ENCODE data around the gene OCLN.
"Not testable (repeated sequence)": the region's sequence is repeated elsewhere in the genome, so short reads cannot be mapped to it uniquely, and the experiment has no call there.

The OCLN gene

DNA sequence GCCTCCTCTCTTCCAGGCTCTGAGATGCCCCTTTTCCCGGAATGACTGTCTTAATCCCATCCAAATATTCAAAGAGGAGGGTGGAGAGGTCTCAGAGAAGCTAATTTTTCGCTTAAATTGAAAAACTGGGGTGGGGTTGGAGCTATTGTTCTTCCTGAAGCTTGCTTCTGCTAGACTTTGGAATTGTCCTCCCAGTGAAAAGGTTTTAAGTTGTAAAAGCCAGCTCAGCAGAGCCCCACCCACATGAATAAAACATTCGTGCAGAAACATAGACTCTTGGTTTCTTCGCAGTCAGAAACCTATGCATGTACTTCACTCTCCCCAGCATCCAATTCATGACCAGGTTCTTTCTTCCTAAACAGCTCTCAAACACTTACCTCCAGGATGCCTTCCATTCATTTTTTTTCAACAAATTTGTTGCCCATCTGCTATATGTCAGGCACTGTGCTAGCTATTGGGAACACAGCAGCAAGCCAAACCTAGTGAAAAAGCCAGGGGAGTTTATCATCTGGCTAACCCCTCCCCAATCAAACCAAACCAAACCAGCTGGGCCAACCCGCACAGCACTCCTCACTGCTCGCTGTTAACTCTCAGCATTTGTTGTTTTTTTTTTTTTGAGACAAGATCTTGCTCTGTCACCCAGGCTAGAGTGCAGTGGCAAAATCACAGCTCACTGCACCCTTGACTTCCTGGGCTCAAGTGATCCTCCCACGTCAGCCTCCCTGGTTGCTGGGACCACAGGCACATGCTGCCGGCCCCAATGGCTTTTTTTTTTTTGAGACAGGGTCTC, 37.9 kb upstream of the OCLN start:
- no peak for DNase-seq (ENCODE audit: low read depth)
- H3K4me3 ChIP-seq (ENCODE audit: low read length), result no peak overlapping the region
- TF ChIP-seq, protein P1, sequence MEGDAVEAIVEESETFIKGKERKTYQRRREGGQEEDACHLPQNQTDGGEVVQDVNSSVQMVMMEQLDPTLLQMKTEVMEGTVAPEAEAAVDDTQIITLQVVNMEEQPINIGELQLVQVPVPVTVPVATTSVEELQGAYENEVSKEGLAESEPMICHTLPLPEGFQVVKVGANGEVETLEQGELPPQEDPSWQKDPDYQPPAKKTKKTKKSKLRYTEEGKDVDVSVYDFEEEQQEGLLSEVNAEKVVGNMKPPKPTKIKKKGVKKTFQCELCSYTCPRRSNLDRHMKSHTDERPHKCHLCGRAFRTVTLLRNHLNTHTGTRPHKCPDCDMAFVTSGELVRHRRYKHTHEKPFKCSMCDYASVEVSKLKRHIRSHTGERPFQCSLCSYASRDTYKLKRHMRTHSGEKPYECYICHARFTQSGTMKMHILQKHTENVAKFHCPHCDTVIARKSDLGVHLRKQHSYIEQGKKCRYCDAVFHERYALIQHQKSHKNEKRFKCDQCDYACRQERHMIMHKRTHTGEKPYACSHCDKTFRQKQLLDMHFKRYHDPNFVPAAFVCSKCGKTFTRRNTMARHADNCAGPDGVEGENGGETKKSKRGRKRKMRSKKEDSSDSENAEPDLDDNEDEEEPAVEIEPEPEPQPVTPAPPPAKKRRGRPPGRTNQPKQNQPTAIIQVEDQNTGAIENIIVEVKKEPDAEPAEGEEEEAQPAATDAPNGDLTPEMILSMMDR (IDR thresholded peaks at IDR 0.05; ENCODE audit: insufficient read depth, low read depth, low read length, missing control alignments), result no peak

DNA sequence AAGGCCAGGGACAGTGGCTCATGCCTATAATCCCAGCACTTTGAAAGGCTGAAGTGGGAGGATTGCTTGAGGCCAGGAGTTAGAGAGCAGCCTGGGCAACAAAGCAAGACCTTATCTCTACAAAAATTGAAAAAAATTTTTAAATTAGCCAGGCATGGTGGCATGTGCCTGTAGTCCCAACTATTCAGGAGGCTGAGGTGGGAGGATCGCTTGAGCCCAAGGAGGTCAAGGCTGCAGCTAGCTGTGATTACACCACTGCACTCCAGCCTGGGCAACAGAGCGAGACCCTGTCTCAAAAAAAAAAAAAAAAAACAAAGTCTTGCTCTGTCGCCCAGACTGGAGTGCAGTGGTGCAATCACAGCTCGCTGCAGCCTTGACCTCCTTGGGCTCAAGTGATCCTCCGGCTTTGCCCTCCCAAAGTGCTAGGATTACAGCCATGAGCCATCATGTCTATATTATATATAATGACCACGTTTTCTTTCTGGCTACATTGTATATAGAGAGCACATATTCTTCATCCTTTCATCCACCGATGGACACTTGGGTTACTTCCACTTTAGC, 37.1 kb upstream of the OCLN start:
- H3K4me3 ChIP-seq (ENCODE audit: low read length); DNase-seq (ENCODE audit: low read depth): not testable (repeated sequence)

DNA sequence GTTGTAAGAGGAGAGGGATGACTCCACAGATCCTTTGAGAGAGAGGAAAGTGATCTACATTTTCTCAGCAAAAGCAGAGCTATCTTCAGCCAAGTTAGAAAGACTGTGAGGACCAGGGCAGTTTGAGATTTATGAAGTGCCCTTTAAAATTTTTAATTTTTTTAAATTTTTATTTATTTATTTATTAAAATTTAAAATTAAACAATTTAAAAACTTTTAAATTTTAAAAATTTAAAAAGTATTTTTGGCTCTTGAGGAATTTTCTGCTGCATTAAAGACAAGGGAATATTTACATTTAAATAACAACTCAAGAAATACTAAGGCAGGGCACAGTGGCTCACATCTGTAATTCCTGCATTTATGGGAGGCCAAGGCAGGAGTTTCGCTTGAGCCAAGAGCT, 30.4 kb upstream of the OCLN start:
- no peak for DNase-seq (ENCODE audit: low read depth)
- H3K4me3 ChIP-seq (ENCODE audit: low read length), result no peak overlapping the region
- TF ChIP-seq, protein P1 (IDR thresholded peaks at IDR 0.05; ENCODE audit: insufficient read depth, low read depth, low read length, missing control alignments), result no peak

DNA sequence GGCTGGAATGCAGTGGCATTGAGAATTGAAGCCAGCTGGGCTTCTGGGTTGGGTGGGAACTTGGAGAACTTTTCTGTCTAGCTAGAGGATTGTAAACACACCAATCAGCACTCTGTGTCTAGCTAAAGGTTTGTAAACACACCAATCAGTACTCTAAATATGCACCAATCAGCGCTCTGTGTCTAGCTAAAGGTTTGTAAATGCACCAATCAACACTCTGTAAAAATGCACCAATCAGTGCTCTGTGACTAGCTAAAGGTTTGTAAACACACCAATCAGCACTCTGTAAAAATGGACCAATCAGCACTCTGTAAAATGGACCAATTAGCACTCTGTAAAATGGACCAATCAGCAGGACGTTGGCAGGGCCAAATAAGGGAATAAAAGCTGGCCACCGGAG, 26.2 kb upstream of the OCLN start:
- H3K4me3 ChIP-seq (ENCODE audit: low read length); DNase-seq (ENCODE audit: low read depth): not testable (repeated sequence)

DNA sequence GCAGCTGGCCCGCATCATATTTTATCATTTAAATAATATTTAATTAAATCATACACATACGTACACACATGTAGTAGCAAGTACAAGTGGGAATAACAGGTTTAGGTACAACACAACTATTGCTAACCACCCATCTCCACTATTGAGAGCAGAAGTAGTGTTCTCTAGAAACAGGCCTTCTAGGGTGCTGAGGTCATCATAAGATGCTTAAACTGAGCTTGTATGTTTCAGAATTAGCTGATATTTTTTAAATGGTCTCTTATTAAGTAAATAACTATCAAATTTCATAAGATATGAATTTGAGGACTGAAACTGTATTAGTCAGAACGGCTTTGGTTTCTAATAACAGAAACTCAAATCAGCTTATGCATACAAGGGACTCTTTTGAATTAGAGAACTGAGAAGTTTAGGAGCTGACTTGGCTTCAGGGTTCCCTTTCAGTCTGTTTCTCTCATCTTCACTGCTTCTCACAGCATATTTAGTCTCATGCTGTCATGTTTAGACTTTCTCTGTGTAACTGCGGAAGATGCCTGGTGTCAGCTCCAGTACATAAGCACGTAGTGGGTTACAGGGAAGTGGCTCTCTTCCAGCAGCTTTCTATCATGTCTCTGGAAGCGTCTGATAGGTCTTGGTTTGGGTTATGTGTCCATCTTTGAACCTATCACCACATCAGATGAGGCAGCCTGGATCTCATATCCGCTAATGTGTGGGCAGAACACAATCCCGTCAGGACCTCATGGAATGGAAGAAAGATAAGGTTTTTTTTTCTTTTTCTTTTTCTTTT, 25.0 kb upstream of the OCLN start:
- no peak overlapping the region for H3K4me3 ChIP-seq (ENCODE audit: low read length)

DNA sequence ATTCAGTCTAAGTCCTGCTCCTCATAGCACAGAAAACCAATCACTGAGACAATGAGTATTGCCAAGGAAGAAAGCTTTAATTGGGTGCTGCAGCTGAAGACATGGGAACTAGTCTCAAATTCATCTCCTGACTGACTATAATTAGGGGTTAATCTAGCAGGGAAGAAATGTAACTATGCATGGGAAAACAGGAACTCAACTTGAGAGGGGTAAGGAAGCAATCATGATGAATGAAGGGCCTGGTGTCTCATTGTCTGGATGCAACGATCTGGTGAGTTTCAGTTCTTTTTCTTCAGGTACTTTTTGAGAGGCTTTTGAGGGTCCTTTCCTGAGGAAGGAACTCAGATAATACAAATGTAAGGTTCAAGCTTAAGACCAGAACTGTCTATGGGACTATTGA, 24.0 kb upstream of the OCLN start:
- TF ChIP-seq, protein P1 (IDR thresholded peaks at IDR 0.05; ENCODE audit: insufficient read depth, low read depth, low read length, missing control alignments), result no peak
- no peak overlapping the region for H3K4me3 ChIP-seq (ENCODE audit: low read length)
- no peak for DNase-seq (ENCODE audit: low read depth)

More for the DNA sequence above, 25.0 kb upstream of the OCLN start:
- TF ChIP-seq, protein P1 (IDR thresholded peaks at IDR 0.05; ENCODE audit: insufficient read depth, low read depth, low read length, missing control alignments), result no peak
- no peak for DNase-seq (ENCODE audit: low read depth)

DNA sequence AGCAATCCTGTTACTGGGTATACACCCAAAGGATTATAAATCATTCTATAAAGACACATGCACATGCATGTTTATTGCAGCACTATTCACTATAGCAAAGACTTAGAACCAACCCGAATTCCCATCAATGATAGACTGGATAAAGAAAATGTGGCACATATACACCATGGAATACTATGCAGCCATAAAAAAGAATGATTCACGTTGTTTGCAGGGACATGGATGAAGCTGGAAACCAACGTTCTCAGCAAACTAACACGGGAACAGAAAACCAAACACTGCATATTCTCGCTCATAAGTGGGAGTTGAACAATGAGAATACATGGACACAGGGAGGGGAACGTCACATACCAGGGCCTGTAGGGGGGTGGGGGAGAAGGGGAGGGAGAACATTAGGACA, 21.1 kb upstream of the OCLN start:
- not testable (repeated sequence) for DNase-seq (ENCODE audit: low read depth); H3K4me3 ChIP-seq (ENCODE audit: low read length)

DNA sequence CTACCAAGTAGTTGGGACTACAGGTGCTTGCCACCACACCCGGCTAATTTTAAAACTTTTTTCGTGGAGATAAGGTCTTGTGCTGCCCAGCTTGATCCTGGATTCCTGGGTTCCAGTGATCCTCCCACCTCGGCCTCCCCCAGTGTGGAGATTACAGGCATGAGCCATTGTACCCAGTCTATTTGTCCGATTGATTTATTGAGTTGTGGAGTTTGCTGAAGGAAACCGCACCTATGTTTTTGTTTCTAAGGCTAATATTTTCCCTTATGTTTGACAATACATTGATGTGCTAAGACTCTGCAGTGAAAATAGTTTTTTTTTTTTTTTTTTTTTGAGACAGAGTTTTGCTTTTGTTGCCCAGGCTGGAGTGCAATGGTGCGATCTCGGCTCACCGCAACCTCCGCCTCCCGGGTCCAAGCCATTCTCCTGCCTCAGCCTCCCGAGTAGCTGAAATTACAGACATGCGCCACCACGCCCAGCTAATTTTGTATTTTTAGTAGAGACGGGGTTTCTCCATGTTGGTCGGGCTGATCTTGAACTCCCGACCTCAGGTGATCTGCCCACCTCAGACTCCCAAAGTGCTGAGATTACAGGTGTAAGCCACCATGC, 20.0 kb upstream of the OCLN start:
- not testable (repeated sequence) for H3K4me3 ChIP-seq (ENCODE audit: low read length); DNase-seq (ENCODE audit: low read depth)

DNA sequence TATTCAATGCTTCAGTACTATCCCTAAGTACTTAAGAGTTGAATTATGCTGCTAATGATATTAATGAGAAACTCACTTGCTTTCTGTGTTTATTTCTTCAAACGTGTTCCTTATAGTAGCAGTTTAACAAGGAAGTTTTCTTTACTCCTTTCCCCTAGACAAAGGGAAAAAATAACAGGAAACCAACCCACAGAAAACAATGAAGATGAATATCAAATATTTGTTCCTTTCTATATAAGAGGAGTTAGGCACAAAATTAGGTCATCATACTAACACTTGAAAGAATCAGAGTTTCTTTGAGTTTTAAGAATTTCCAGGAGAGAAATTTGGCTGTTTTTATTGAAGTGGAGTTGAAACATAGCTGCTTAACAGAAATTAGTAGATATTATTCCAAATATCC, 15.4 kb upstream of the OCLN start:
- H3K4me3 ChIP-seq (ENCODE audit: low read length), result no peak overlapping the region
- no peak for DNase-seq (ENCODE audit: low read depth)
- TF ChIP-seq, protein P1 (IDR thresholded peaks at IDR 0.05; ENCODE audit: insufficient read depth, low read depth, low read length, missing control alignments), result no peak

DNA sequence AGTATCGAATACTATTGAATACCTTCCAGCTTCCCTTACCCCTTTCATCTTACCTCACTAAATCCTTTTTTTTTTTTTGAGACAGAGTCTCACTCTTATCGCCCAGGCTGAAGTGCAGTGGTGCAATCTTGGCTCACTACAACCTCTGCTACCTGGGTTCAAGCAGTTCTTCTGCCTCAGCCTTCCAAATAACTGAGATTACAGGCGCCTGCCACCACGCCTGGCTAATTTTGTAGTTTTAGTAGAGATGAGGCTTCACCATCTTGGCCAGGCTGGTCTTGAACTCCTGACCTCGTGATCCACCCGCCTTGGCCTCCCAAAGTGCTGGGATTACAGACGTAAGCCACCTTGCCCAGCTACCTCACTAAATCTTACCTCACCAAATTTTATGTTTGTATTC, 14.3 kb upstream of the OCLN start:
- not testable (repeated sequence) for DNase-seq (ENCODE audit: low read depth); H3K4me3 ChIP-seq (ENCODE audit: low read length)

Measured in epithelial cell of esophagus (primary cell).